Keratinocyte (primary cell): ENCODE data around the gene MINDY4. TPM values are rescaled to one million over a fixed set of nuclear protein-coding genes. Genes with fewer than 3 reads are reported as not detected.

Experiments
- DNase-seq: peaks from one replicate; pipeline ENCODE4 v3.0.0-alpha.2; 2011; ENCODE audit warnings: low read depth, missing footprints, low spot score
- FAIRE-seq: peaks from 2 replicates; lab custom pipeline; 2011; peaks lifted over from hg19 to GRCh38; lab: Jason Lieb, UNC
- H2AFZ ChIP-seq: 2 replicates; pipeline ENCODE4 v1.6.0; 2012; ENCODE audit warnings: low read length, control low read depth, inconsistent platforms; ENCODE audit not compliant: control insufficient read depth
- H3K27ac ChIP-seq: 2 replicates; pipeline ENCODE4 v1.5.1; 2011; ENCODE audit warnings: low read length; ENCODE audit not compliant: control insufficient read depth, insufficient read depth
- H3K27me3 ChIP-seq: 3 replicates; pipeline ENCODE4 v1.6.0; 2011; ENCODE audit warnings: low read length; ENCODE audit not compliant: control insufficient read depth, insufficient read depth; ENCODE audit errors: extremely low read depth
- H3K36me3 ChIP-seq, 2 experiments: 2 replicates in 1 of 2; 3 replicates in 1 of 2; pipeline ENCODE4 v1.5.1; 2011; ENCODE audit warnings: low read length in 2 of 2, mild to moderate bottlenecking in 1 of 2; ENCODE audit not compliant: control insufficient read depth in 2 of 2, insufficient read depth in 2 of 2; ENCODE audit errors: extremely low read depth in 1 of 2
- H3K4me1 ChIP-seq: 3 replicates; pipeline ENCODE4 v1.5.1; 2011; ENCODE audit warnings: low read length; ENCODE audit not compliant: control insufficient read depth, insufficient read depth; ENCODE audit errors: extremely low read depth
- H3K4me2 ChIP-seq: 3 replicates; pipeline ENCODE4 v1.6.0; 2011; ENCODE audit warnings: low read depth, low read length; ENCODE audit not compliant: control insufficient read depth, insufficient read depth; ENCODE audit errors: extremely low read depth
- H3K4me3 ChIP-seq, 3 experiments: fragments of 200-600 bp in 1 of 3; sonication (generic) in 1 of 3; 2 replicates in 2 of 3; 3 replicates in 1 of 3; pipeline ENCODE4 v1.5.1; 2011 to 2016; ENCODE audit warnings: low read length in 3 of 3, mild to moderate bottlenecking in 3 of 3, control low read depth in 2 of 3, inconsistent platforms in 1 of 3, low read depth in 1 of 3, mixed read lengths in 1 of 3, mixed run types in 1 of 3, moderate library complexity in 1 of 3; ENCODE audit not compliant: control insufficient read depth in 2 of 3, insufficient read depth in 2 of 3; ENCODE audit errors: extremely low read depth in 1 of 3
- H3K79me2 ChIP-seq: 2 replicates; pipeline ENCODE4 v1.6.0; 2012; ENCODE audit warnings: low read length; ENCODE audit not compliant: control insufficient read depth, insufficient read depth
- H3K9ac ChIP-seq: 3 replicates; pipeline ENCODE4 v1.6.0; 2011; ENCODE audit warnings: low read length; ENCODE audit not compliant: control insufficient read depth, insufficient read depth; ENCODE audit errors: extremely low read depth
- H3K9me1 ChIP-seq: 3 replicates; pipeline ENCODE4 v1.6.0; 2011; ENCODE audit warnings: low read length; ENCODE audit not compliant: control insufficient read depth, insufficient read depth; ENCODE audit errors: extremely low read depth
- H3K9me3 ChIP-seq: 2 replicates; pipeline ENCODE4 v1.5.1; 2012; ENCODE audit warnings: low read depth, low read length; ENCODE audit not compliant: control insufficient read depth
- H4K20me1 ChIP-seq: 3 replicates; pipeline ENCODE4 v1.6.0; 2011; ENCODE audit warnings: low read length; ENCODE audit not compliant: control insufficient read depth, insufficient read depth; ENCODE audit errors: extremely low read depth
- EZH2 ChIP-seq: IDR thresholded peaks from one replicate; pipeline ENCODE4 v1.6.1; 2012; ENCODE audit warnings: inconsistent platforms, mild to moderate bottlenecking, low read length, moderate library complexity
- dilution Hi-C: fragments of 300-500 bp; cut with MboI; formaldehyde crosslinking; loops from one replicate; pipeline ENCODE4 v1.7.0; 2020; ENCODE audit warnings: low sequenced_read_pairs; ENCODE audit not compliant: extremely low pct_ligation_motif_present
- polyA plus RNA-seq, 5 experiments: library from polyadenylated mRNA; depleted of rRNA in 3 of 5; stranded (reverse) in 3 of 5; stranded (forward) in 1 of 5; unstranded in 1 of 5; fragments of >200 nt; gene quantifications; 1 replicate in 1 of 5; 2 replicates in 3 of 5; 3 replicates in 1 of 5; pipeline versions ENCODE4 v1.2.1 to v1.2.3, GENCODE V29; 2011 to 2012; ENCODE audit warnings: missing spikeins in 2 of 5, low read depth in 1 of 5, low replicate concordance in 1 of 5
- TF ChIP-seq, protein P1 (sequence below), 3 experiments: IDR thresholded peaks in 1 of 3; conservative IDR thresholded peaks in 1 of 3; optimal IDR thresholded peaks in 1 of 3; 2 replicates in 2 of 3; 3 replicates in 1 of 3; pipeline versions ENCODE3 to v1.5.1; 2011; ENCODE audit warnings: low read length in 3 of 3, mild to moderate bottlenecking in 3 of 3, moderate library complexity in 2 of 3, control low read depth in 1 of 3, inconsistent platforms in 1 of 3; ENCODE audit not compliant: insufficient read depth in 2 of 3; ENCODE audit errors: extremely low read depth in 1 of 3

MINDY4 gene
- polyA plus RNA-seq, 1 donor (not counting 4 experiments of a cell fraction or from before 2014, with no cell fraction given) = 1.5 TPM

GRCh38 chr7:30865076-30865475 is 93.9 kb downstream of the MINDY4 start:
- Histone ChIP-seq H3K36me3 (no peaks in the 10 kb centered on the region), H3K79me2 (no peaks in the 10 kb centered on the region), H3K27me3 (no peaks in the 10 kb centered on the region), H3K4me1 (no peaks in the 10 kb centered on the region), H4K20me1 (no peaks in the 10 kb centered on the region), H3K9me1 (no peaks in the 10 kb centered on the region), H3K4me3 (no peak overlapping the region), H2AFZ (no peak overlapping the region), H3K27ac (no peak overlapping the region), H3K9me3 (no peaks in the 10 kb centered on the region), H3K9ac (no peak overlapping the region), H3K4me2 (no peak overlapping the region)
- no peak for FAIRE-seq
- no peak for DNase-seq
- dilution Hi-C loops = no loop called here
- TF ChIP-seq EZH2 = no peak
- TF ChIP-seq, protein P1, sequence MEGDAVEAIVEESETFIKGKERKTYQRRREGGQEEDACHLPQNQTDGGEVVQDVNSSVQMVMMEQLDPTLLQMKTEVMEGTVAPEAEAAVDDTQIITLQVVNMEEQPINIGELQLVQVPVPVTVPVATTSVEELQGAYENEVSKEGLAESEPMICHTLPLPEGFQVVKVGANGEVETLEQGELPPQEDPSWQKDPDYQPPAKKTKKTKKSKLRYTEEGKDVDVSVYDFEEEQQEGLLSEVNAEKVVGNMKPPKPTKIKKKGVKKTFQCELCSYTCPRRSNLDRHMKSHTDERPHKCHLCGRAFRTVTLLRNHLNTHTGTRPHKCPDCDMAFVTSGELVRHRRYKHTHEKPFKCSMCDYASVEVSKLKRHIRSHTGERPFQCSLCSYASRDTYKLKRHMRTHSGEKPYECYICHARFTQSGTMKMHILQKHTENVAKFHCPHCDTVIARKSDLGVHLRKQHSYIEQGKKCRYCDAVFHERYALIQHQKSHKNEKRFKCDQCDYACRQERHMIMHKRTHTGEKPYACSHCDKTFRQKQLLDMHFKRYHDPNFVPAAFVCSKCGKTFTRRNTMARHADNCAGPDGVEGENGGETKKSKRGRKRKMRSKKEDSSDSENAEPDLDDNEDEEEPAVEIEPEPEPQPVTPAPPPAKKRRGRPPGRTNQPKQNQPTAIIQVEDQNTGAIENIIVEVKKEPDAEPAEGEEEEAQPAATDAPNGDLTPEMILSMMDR (optimal IDR thresholded peaks at IDR 0.05 in 1 of 3, IDR thresholded peaks at IDR 0.05 in 1 of 3, conservative IDR thresholded peaks at IDR 0.05 in 1 of 3; ENCODE audit: extremely low read depth in 1 of 3, insufficient read depth in 2 of 3, low read length in 3 of 3) = no peak

DNA sequence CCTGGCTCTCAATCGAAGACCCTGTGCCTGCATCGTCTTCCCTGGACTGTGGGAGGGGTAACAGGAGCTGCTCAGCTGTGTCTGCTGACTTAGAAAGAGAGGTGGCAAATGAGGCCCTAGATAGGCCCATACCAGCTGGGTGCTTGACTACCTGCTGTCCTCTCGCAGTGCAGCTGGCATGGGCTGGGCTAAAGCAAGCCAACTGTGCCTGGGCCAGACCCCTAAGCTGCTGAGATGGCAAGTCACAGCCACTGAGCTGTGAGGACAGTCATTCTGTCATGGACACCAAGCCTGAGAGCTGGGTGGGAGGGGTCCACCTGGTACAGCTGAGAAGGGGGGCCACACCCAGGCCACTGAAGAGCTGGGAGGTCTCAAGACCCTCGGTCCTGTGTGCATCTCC is 94.6 kb downstream of the MINDY4 start:
- no peak for TF ChIP-seq EZH2
- TF ChIP-seq, protein P1 (optimal IDR thresholded peaks at IDR 0.05 in 1 of 3, IDR thresholded peaks at IDR 0.05 in 1 of 3, conservative IDR thresholded peaks at IDR 0.05 in 1 of 3; ENCODE audit: extremely low read depth in 1 of 3, insufficient read depth in 2 of 3, low read length in 3 of 3) = no peak
- dilution Hi-C loops = no loop called here
- no peaks in the 10 kb centered on the region for H4K20me1 ChIP-seq
- FAIRE-seq (no peak), DNase-seq (no peak)
- H3K27me3 ChIP-seq = no peaks in the 10 kb centered on the region
- no peaks in the 10 kb centered on the region for H3K9me1 ChIP-seq
- no peaks in the 10 kb centered on the region for H3K36me3 ChIP-seq
- H3K27ac ChIP-seq = no peak overlapping the region
- no peak overlapping the region for H2AFZ ChIP-seq
- H3K9ac ChIP-seq = no peak overlapping the region
- no peaks in the 10 kb centered on the region for H3K9me3 ChIP-seq
- H3K4me3 ChIP-seq = no peak overlapping the region
- no peaks in the 10 kb centered on the region for H3K79me2 ChIP-seq
- H3K4me2 ChIP-seq = no peak overlapping the region
- H3K4me1 ChIP-seq = no peaks in the 10 kb centered on the region
